ENCODE measurements around the gene CTNNA3.
"Not testable (repeated sequence)": the region's sequence is repeated elsewhere in the genome, so short reads cannot be mapped to it uniquely, and the experiment has no call there.

CTNNA3 gene

DNA sequence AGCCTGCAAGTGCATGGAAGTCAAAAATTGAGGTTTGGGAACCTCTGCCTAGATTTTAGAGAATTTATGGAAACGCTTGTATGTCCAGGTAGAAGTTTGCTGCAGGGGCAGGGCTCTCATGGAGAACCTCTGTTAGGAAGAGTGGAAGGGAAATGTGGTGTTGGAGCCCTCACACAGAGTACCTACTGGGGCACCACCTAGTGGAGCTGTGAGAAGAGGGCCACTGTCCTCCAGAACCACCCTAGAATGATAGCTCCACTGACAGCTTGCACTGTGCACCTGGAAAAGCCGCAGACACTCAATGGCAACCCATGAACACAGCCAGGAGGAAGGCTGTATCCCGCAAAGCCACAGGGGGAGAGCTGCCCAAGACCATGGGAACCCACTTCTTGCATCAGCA lies 165.0 kb downstream of the CTNNA3 start:
- H3K4me1 Mint-ChIP-seq (ENCODE audit: low read depth); H3K9me3 Mint-ChIP-seq (ENCODE audit: low read depth); H3K27ac Mint-ChIP-seq; H3K36me3 Mint-ChIP-seq; H3K4me3 Mint-ChIP-seq: not testable (repeated sequence)
- peaks cover 14% of the 10 kb centered on the region for H3K27me3 Mint-ChIP-seq

- peaks cover 11% of the 10 kb centered on the region for H3K27me3 Mint-ChIP-seq
- H3K4me1 Mint-ChIP-seq (ENCODE audit: low read depth) = no peaks in the 10 kb centered on the region
- H3K27ac Mint-ChIP-seq = no peak overlapping the region
- no peak overlapping the region for H3K4me3 Mint-ChIP-seq
- H3K36me3 Mint-ChIP-seq = peaks cover 7% of the 10 kb centered on the region
- no peaks in the 10 kb centered on the region for H3K9me3 Mint-ChIP-seq (ENCODE audit: low read depth)
Measured at GRCh38 chr10:67527351-67527750, 168.6 kb downstream of the CTNNA3 start.

- Mint-ChIP-seq H3K36me3 (no peaks in the 10 kb centered on the region), H3K4me1 (ENCODE audit: low read depth) (no peaks in the 10 kb centered on the region), H3K4me3 (no peak overlapping the region), H3K27me3 (peaks cover 2% of the 10 kb centered on the region), H3K27ac (no peak overlapping the region), H3K9me3 (ENCODE audit: low read depth) (no peaks in the 10 kb centered on the region)
Measured at GRCh38 chr10:67521546-67521945, 174.4 kb downstream of the CTNNA3 start.

- H3K27ac Mint-ChIP-seq = no peak overlapping the region
Measured at GRCh38 chr10:67520924-67521520, 175.0 kb downstream of the CTNNA3 start.

GRCh38 chr10:67519434-67519833 lies 176.6 kb downstream of the CTNNA3 start:
- H3K27ac Mint-ChIP-seq = no peak overlapping the region
- no peaks in the 10 kb centered on the region for H3K36me3 Mint-ChIP-seq
- H3K27me3 Mint-ChIP-seq = peaks cover 4% of the 10 kb centered on the region
- no peak overlapping the region for H3K4me3 Mint-ChIP-seq
- no peaks in the 10 kb centered on the region for H3K4me1 Mint-ChIP-seq (ENCODE audit: low read depth)
- H3K9me3 Mint-ChIP-seq (ENCODE audit: low read depth) = no peaks in the 10 kb centered on the region

More at GRCh38 chr10:67520924-67521520, 175.0 kb downstream of the CTNNA3 start:
- Mint-ChIP-seq H3K4me3 (no peak overlapping the region), H3K36me3 (no peaks in the 10 kb centered on the region), H3K27me3 (peaks cover 4% of the 10 kb centered on the region), H3K4me1 (ENCODE audit: low read depth) (no peaks in the 10 kb centered on the region), H3K9me3 (ENCODE audit: low read depth) (no peaks in the 10 kb centered on the region)

- no peak overlapping the region for H3K27ac Mint-ChIP-seq
- H3K4me3 Mint-ChIP-seq = no peak overlapping the region
- H3K36me3 Mint-ChIP-seq = no peaks in the 10 kb centered on the region
- no peaks in the 10 kb centered on the region for H3K9me3 Mint-ChIP-seq (ENCODE audit: low read depth)
- H3K27me3 Mint-ChIP-seq = peaks cover 4% of the 10 kb centered on the region
- H3K4me1 Mint-ChIP-seq (ENCODE audit: low read depth) = no peaks in the 10 kb centered on the region
Measured at GRCh38 chr10:67518756-67519155, 177.2 kb downstream of the CTNNA3 start.

GRCh38 chr10:67518043-67518442 lies 178.0 kb downstream of the CTNNA3 start:
- H3K27ac Mint-ChIP-seq = no peak overlapping the region
- H3K4me3 Mint-ChIP-seq = no peak overlapping the region
- no peaks in the 10 kb centered on the region for H3K36me3 Mint-ChIP-seq
- no peaks in the 10 kb centered on the region for H3K4me1 Mint-ChIP-seq (ENCODE audit: low read depth)
- H3K27me3 Mint-ChIP-seq = peaks cover 4% of the 10 kb centered on the region
- H3K9me3 Mint-ChIP-seq (ENCODE audit: low read depth) = no peaks in the 10 kb centered on the region

- H3K4me3 Mint-ChIP-seq = no peak overlapping the region
- H3K36me3 Mint-ChIP-seq = no peaks in the 10 kb centered on the region
- H3K27me3 Mint-ChIP-seq = no peaks in the 10 kb centered on the region
- no peaks in the 10 kb centered on the region for H3K9me3 Mint-ChIP-seq (ENCODE audit: low read depth)
- H3K27ac Mint-ChIP-seq = no peak overlapping the region
- no peaks in the 10 kb centered on the region for H3K4me1 Mint-ChIP-seq (ENCODE audit: low read depth)
Measured at GRCh38 chr10:67506757-67507091, 189.3 kb downstream of the CTNNA3 start.

DNA sequence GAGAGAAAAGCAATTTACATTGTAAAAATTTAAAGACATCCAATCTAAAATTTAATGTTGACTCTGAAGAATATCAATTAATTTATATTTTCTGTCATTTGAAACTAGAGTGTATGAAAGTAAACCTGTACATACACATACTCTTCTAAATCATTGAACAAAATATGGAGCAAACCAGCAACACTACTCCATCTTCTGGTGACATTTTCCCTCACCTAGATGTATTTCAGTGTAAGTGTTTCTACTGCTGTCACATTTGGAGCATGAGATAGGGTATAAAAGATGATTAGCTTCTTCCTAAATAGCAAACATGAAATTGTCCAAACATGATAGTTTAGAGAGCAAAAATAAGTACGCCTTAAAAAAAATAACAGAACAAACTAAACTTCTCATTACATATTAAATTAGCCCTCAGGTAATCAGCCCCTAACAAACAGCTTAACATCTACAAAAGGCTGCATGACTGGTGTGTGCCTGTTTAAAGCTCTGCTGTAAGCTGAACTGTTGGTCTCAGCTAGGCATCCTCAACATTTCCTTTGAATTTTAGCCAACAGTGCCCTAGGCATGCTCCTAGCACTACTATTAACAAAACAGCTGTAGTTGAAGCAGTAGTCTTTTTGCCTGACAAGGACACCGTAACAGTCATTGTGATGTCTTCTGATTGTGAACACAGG lies 189.8 kb downstream of the CTNNA3 start:
- Mint-ChIP-seq H3K36me3 (no peaks in the 10 kb centered on the region), H3K27ac (no peak overlapping the region), H3K27me3 (no peaks in the 10 kb centered on the region), H3K9me3 (ENCODE audit: low read depth) (no peaks in the 10 kb centered on the region), H3K4me1 (ENCODE audit: low read depth) (no peaks in the 10 kb centered on the region), H3K4me3 (no peak overlapping the region)

DNA sequence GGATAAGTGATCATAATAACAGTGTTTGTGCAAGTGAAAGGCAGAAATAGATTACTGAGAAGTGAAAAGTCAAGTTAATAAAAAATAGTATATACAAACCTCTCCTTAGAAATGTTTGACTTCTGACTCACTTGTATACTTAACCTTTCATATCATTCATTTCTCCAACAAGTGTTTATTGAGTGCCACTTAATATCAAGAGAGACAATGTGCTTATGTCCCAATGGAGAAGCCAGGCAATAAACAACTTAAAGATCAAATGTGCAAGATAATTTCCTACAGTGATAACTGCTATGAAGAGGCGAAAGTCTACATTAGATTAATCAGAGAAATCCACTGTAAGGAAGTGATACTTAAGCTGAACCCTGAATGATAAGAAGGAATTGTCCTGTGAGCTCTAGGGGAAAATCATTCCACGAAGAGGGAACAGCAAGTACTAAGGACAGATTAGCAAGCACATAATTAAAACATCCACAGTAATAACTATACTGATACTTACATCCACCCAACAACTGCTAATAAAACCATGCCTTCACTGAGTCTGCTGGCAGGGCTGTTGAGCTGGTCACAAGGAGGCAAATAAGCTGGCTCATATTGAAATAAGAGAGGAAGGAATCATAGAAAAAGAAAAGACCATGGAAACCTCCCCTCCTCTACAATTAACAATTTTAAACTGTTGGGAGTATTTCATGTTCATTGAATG lies 203.5 kb downstream of the CTNNA3 start:
- H3K27me3 Mint-ChIP-seq = peaks cover 3% of the 10 kb centered on the region
- no peak overlapping the region for H3K4me3 Mint-ChIP-seq
- H3K9me3 Mint-ChIP-seq (ENCODE audit: low read depth) = no peaks in the 10 kb centered on the region
- H3K27ac Mint-ChIP-seq = no peak overlapping the region
- H3K4me1 Mint-ChIP-seq (ENCODE audit: low read depth) = no peaks in the 10 kb centered on the region
- no peaks in the 10 kb centered on the region for H3K36me3 Mint-ChIP-seq

DNA sequence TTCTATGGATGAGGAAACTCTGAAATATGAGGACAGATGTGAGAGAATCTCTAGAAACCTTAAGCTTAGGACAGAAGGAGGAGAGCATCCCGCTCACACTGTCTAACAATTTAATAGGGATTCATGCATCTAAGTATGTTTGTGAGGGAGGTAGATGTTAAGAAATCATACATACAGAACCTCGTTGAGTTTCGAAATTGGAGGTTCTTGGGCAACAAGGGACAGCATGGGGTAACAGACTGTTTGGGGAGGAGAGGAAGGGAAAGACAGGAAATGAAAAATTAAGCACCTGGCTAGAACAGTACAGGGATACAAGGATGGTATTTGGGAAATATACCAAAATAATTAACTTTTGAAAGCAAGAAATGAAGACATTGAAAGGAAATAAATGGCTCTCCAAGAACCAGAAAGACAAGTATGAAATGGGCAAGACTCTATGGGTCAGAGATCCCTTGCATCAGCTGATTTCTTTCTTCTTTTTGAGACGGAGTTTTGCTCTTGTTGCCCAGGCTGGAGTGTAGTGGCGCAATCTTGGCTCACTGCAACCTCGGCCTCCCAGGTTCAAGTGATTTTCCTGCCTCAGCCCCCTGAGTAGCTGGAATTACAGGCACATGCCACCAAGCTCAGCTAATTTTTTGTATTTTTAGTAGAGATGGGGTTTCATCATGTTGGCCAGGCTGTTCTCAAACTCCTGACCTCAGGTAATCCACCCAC lies 207.9 kb downstream of the CTNNA3 start:
- Mint-ChIP-seq H3K27ac (no peak overlapping the region), H3K4me1 (ENCODE audit: low read depth) (no peaks in the 10 kb centered on the region), H3K27me3 (peaks cover 3% of the 10 kb centered on the region), H3K4me3 (no peak overlapping the region), H3K36me3 (no peaks in the 10 kb centered on the region), H3K9me3 (ENCODE audit: low read depth) (no peaks in the 10 kb centered on the region)

GRCh38 chr10:67487199-67487598 lies 208.8 kb downstream of the CTNNA3 start:
- Mint-ChIP-seq H3K9me3 (ENCODE audit: low read depth) (no peaks in the 10 kb centered on the region), H3K36me3 (no peaks in the 10 kb centered on the region), H3K4me1 (ENCODE audit: low read depth) (no peaks in the 10 kb centered on the region), H3K4me3 (no peak overlapping the region), H3K27ac (no peak overlapping the region), H3K27me3 (peaks cover 3% of the 10 kb centered on the region)

- H3K4me1 Mint-ChIP-seq (ENCODE audit: low read depth) = no peaks in the 10 kb centered on the region
- no peak overlapping the region for H3K4me3 Mint-ChIP-seq
- no peaks in the 10 kb centered on the region for H3K27me3 Mint-ChIP-seq
- peaks cover 25% of the 10 kb centered on the region for H3K9me3 Mint-ChIP-seq (ENCODE audit: low read depth)
- H3K36me3 Mint-ChIP-seq = peaks cover 2% of the 10 kb centered on the region
- H3K27ac Mint-ChIP-seq = no peak overlapping the region
Measured at GRCh38 chr10:67477868-67478267, 218.1 kb downstream of the CTNNA3 start.

GRCh38 chr10:67476201-67476600 lies 219.8 kb downstream of the CTNNA3 start:
- Mint-ChIP-seq H3K27me3 (no peaks in the 10 kb centered on the region), H3K9me3 (ENCODE audit: low read depth) (peaks cover 25% of the 10 kb centered on the region), H3K36me3 (peaks cover 2% of the 10 kb centered on the region), H3K4me1 (ENCODE audit: low read depth) (no peaks in the 10 kb centered on the region), H3K4me3 (no peak overlapping the region), H3K27ac (no peak overlapping the region)
